Measurements from ENCODE around the gene RAB31. TPM values are rescaled to one million over a fixed set of nuclear protein-coding genes. Genes with fewer than 3 reads are reported as not detected.

The RAB31 gene
- total and polyA plus RNA-seq, 5 donors from 2014 or later: 0.78 to 5.8 (median 1.3) TPM

GRCh38 chr18:9814431-9814830, 106.3 kb downstream of the RAB31 start:
- Histone ChIP-seq H3K4me3 (ENCODE audit: low read depth, low read length) (no peak overlapping the region), H3K9me3 (ENCODE audit: control insufficient read depth in 2 of 2, low read length in 2 of 2) (no peaks in the 10 kb centered on the region), H3K4me1 (ENCODE audit: control insufficient read depth, insufficient read depth, low read length, poor library complexity, severe bottlenecking) (no peaks in the 10 kb centered on the region), H3K36me3 (ENCODE audit: control insufficient read depth, insufficient read depth, low read length) (no peaks in the 10 kb centered on the region), H3K27me3 (ENCODE audit: control insufficient read depth, insufficient read depth, low read length) (no peaks in the 10 kb centered on the region), H3K27ac (ENCODE audit: insufficient read depth, low read length, poor library complexity, severe bottlenecking) (no peak overlapping the region)
- Mint-ChIP-seq H3K27me3 (peaks cover 17% of the 10 kb centered on the region), H3K9me3 (peaks cover 0 to 9% (median 3%) of the 10 kb centered on the region in 7 donors), H3K36me3 (no peaks in the 10 kb centered on the region), H3K4me1 (no peaks in the 10 kb centered on the region), H3K4me3 (no peak overlapping the region), H3K27ac (no peak overlapping the region)
- ATAC-seq (ENCODE audit: low read depth in 2 of 2) (no peak), DNase-seq (no peak)

- no peaks in the 10 kb centered on the region for H3K36me3 ChIP-seq (ENCODE audit: control insufficient read depth, insufficient read depth, low read length)
- no peaks in the 10 kb centered on the region for H3K4me1 ChIP-seq (ENCODE audit: control insufficient read depth, insufficient read depth, low read length, poor library complexity, severe bottlenecking)
- H3K27me3 Mint-ChIP-seq: peaks cover 21% of the 10 kb centered on the region
- H3K4me3 Mint-ChIP-seq: no peak overlapping the region
- H3K36me3 Mint-ChIP-seq: no peaks in the 10 kb centered on the region
- no peaks in the 10 kb centered on the region for H3K9me3 ChIP-seq (ENCODE audit: control insufficient read depth in 2 of 2, low read length in 2 of 2)
- H3K9me3 Mint-ChIP-seq: peaks cover 0 to 11% (median 3%) of the 10 kb centered on the region in 7 donors
- ATAC-seq (ENCODE audit: low read depth in 2 of 2): no peak
- no peak overlapping the region for H3K4me3 ChIP-seq (ENCODE audit: low read depth, low read length)
- H3K4me1 Mint-ChIP-seq: no peaks in the 10 kb centered on the region
- no peak overlapping the region for H3K27ac Mint-ChIP-seq
- H3K27me3 ChIP-seq (ENCODE audit: control insufficient read depth, insufficient read depth, low read length): peaks cover 6% of the 10 kb centered on the region
- no peak for DNase-seq
- no peak overlapping the region for H3K27ac ChIP-seq (ENCODE audit: insufficient read depth, low read length, poor library complexity, severe bottlenecking)
Observed at GRCh38 chr18:9817286-9817685, 109.2 kb downstream of the RAB31 start.

GRCh38 chr18:9817725-9818422, 109.8 kb downstream of the RAB31 start:
- Histone ChIP-seq H3K36me3 (ENCODE audit: control insufficient read depth, insufficient read depth, low read length) (no peaks in the 10 kb centered on the region), H3K4me1 (ENCODE audit: control insufficient read depth, insufficient read depth, low read length, poor library complexity, severe bottlenecking) (no peaks in the 10 kb centered on the region), H3K4me3 (ENCODE audit: low read depth, low read length) (no peak overlapping the region), H3K9me3 (ENCODE audit: control insufficient read depth in 2 of 2, low read length in 2 of 2) (no peaks in the 10 kb centered on the region), H3K27ac (ENCODE audit: insufficient read depth, low read length, poor library complexity, severe bottlenecking) (no peak overlapping the region), H3K27me3 (ENCODE audit: control insufficient read depth, insufficient read depth, low read length) (peaks cover 6% of the 10 kb centered on the region)
- H3K4me3 Mint-ChIP-seq: no peak overlapping the region
- no peak overlapping the region for H3K27ac Mint-ChIP-seq
- peaks cover 0 to 11% (median 3%) of the 10 kb centered on the region in 7 donors for H3K9me3 Mint-ChIP-seq
- ATAC-seq (ENCODE audit: low read depth in 2 of 2) (no peak), DNase-seq (no peak)
- peaks cover 24% of the 10 kb centered on the region for H3K27me3 Mint-ChIP-seq
- no peaks in the 10 kb centered on the region for H3K4me1 Mint-ChIP-seq
- no peaks in the 10 kb centered on the region for H3K36me3 Mint-ChIP-seq

- H3K27ac ChIP-seq (ENCODE audit: insufficient read depth, low read length, poor library complexity, severe bottlenecking): no peak overlapping the region
- no peak overlapping the region for H3K4me3 Mint-ChIP-seq
Observed at GRCh38 chr18:9818423-9818734, 110.3 kb downstream of the RAB31 start.

GRCh38 chr18:9820127-9820526, 112.0 kb downstream of the RAB31 start:
- no peaks in the 10 kb centered on the region for H3K36me3 ChIP-seq (ENCODE audit: control insufficient read depth, insufficient read depth, low read length)
- no peaks in the 10 kb centered on the region for H3K4me1 ChIP-seq (ENCODE audit: control insufficient read depth, insufficient read depth, low read length, poor library complexity, severe bottlenecking)

More at GRCh38 chr18:9818423-9818734, 110.3 kb downstream of the RAB31 start:
- Mint-ChIP-seq H3K4me1 (no peaks in the 10 kb centered on the region), H3K27ac (no peak overlapping the region), H3K9me3 (peaks cover 0 to 11% (median 3%) of the 10 kb centered on the region in 7 donors), H3K36me3 (no peaks in the 10 kb centered on the region), H3K27me3 (peaks cover 27% of the 10 kb centered on the region)
- Histone ChIP-seq H3K36me3 (ENCODE audit: control insufficient read depth, insufficient read depth, low read length) (no peaks in the 10 kb centered on the region), H3K4me1 (ENCODE audit: control insufficient read depth, insufficient read depth, low read length, poor library complexity, severe bottlenecking) (no peaks in the 10 kb centered on the region), H3K27me3 (ENCODE audit: control insufficient read depth, insufficient read depth, low read length) (peaks cover 6% of the 10 kb centered on the region), H3K4me3 (ENCODE audit: low read depth, low read length) (no peak overlapping the region), H3K9me3 (ENCODE audit: control insufficient read depth in 2 of 2, low read length in 2 of 2) (no peaks in the 10 kb centered on the region)
- ATAC-seq (ENCODE audit: low read depth in 2 of 2) (no peak), DNase-seq (no peak)

GRCh38 chr18:9820719-9821118, 112.6 kb downstream of the RAB31 start:
- Histone ChIP-seq H3K4me3 (ENCODE audit: low read depth, low read length) (no peak overlapping the region), H3K4me1 (ENCODE audit: control insufficient read depth, insufficient read depth, low read length, poor library complexity, severe bottlenecking) (no peaks in the 10 kb centered on the region), H3K9me3 (ENCODE audit: control insufficient read depth in 2 of 2, low read length in 2 of 2) (no peaks in the 10 kb centered on the region), H3K27ac (ENCODE audit: insufficient read depth, low read length, poor library complexity, severe bottlenecking) (no peak overlapping the region), H3K36me3 (ENCODE audit: control insufficient read depth, insufficient read depth, low read length) (no peaks in the 10 kb centered on the region), H3K27me3 (ENCODE audit: control insufficient read depth, insufficient read depth, low read length) (peaks cover 6% of the 10 kb centered on the region)
- H3K4me1 Mint-ChIP-seq: peaks cover 0 to 2% (median 0%) of the 10 kb centered on the region in 4 donors
- H3K4me3 Mint-ChIP-seq: no peak overlapping the region
- ATAC-seq (ENCODE audit: low read depth in 2 of 2) (no peak), DNase-seq (no peak)
- no peak overlapping the region for H3K27ac Mint-ChIP-seq
- peaks cover 25% of the 10 kb centered on the region for H3K27me3 Mint-ChIP-seq
- no peaks in the 10 kb centered on the region for H3K36me3 Mint-ChIP-seq
- H3K9me3 Mint-ChIP-seq: peaks cover 0 to 11% (median 3%) of the 10 kb centered on the region in 7 donors

More at GRCh38 chr18:9820127-9820526, 112.0 kb downstream of the RAB31 start:
- Histone ChIP-seq H3K9me3 (ENCODE audit: control insufficient read depth in 2 of 2, low read length in 2 of 2) (no peaks in the 10 kb centered on the region), H3K27me3 (ENCODE audit: control insufficient read depth, insufficient read depth, low read length) (peaks cover 6% of the 10 kb centered on the region), H3K4me3 (ENCODE audit: low read depth, low read length) (no peak overlapping the region), H3K27ac (ENCODE audit: insufficient read depth, low read length, poor library complexity, severe bottlenecking) (no peak overlapping the region)
- Mint-ChIP-seq H3K9me3 (peaks cover 0 to 11% (median 3%) of the 10 kb centered on the region in 7 donors), H3K27ac (no peak overlapping the region), H3K27me3 (peaks cover 25% of the 10 kb centered on the region), H3K4me3 (no peak overlapping the region), H3K4me1 (no peaks in the 10 kb centered on the region), H3K36me3 (no peaks in the 10 kb centered on the region)
- DNase-seq: no peak
- ATAC-seq (ENCODE audit: low read depth in 2 of 2): no peak

GRCh38 chr18:9822587-9823185, 114.6 kb downstream of the RAB31 start:
- DNase-seq: no peak
- Mint-ChIP-seq H3K27me3 (peaks cover 25% of the 10 kb centered on the region), H3K27ac (no peak overlapping the region), H3K4me1 (peaks cover 0 to 2% (median 0%) of the 10 kb centered on the region in 4 donors), H3K9me3 (peaks cover 0 to 11% (median 3%) of the 10 kb centered on the region in 7 donors), H3K4me3 (no peak overlapping the region), H3K36me3 (no peaks in the 10 kb centered on the region)
- Histone ChIP-seq H3K4me3 (ENCODE audit: low read depth, low read length) (no peak overlapping the region), H3K36me3 (ENCODE audit: control insufficient read depth, insufficient read depth, low read length) (no peaks in the 10 kb centered on the region), H3K4me1 (ENCODE audit: control insufficient read depth, insufficient read depth, low read length, poor library complexity, severe bottlenecking) (no peaks in the 10 kb centered on the region), H3K27me3 (ENCODE audit: control insufficient read depth, insufficient read depth, low read length) (peaks cover 6% of the 10 kb centered on the region), H3K27ac (ENCODE audit: insufficient read depth, low read length, poor library complexity, severe bottlenecking) (no peak overlapping the region), H3K9me3 (ENCODE audit: control insufficient read depth in 2 of 2, low read length in 2 of 2) (no peaks in the 10 kb centered on the region)
- ATAC-seq (ENCODE audit: low read depth in 2 of 2): no peak
